ENCODE measurements around the gene SC5D.

SC5D gene

DNA sequence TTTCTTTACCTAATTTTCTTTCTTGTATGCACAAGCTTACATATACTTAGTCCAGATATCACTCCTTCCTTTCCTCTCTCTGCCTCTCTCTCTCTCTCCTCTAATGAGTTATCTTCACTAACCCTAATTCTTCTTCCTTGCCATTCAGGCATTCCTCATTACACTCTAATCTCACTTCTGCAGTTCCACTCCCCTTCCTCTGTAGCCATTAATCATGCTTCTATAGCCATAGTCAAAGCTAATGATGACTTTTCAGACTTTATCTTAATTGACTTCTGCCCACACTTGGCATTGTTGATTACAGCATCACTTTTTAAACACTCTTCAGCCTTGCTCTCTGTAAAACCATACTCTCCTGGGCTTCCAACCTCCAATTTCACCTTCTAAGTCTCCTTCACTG, 35.3 kb upstream of the SC5D start:
- no peak for DNase-seq (ENCODE audit: low read depth)
- no peaks in the 10 kb centered on the region for H3K36me3 ChIP-seq (ENCODE audit: control insufficient read depth, insufficient read depth, low read length, severe bottlenecking)

DNA sequence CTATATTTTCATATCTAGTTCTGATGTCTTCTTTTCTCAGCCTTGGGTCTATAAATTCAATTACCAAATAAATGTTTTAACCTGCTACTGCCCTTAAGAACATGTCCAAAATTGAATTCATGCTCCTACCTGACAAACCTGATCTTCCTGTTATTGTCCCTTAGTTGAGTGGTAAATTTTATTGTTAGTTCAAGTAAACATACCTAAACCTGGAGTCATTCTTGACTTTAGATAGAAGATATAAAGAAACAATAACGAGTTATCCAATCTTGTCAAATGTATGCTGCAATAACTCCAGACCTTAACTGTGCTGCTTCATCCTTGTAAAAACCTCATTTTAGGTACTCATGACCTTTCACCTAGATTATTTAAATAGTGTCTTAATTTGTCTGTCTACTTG, 34.6 kb upstream of the SC5D start:
- Histone ChIP-seq H3K36me3 (ENCODE audit: control insufficient read depth, insufficient read depth, low read length, severe bottlenecking) (no peaks in the 10 kb centered on the region), H3K9me3 (ENCODE audit: control insufficient read depth, low read length) (peaks cover 20% of the 10 kb centered on the region), H3K9ac (ENCODE audit: low read length) (no peak overlapping the region), H3K4me1 (ENCODE audit: control insufficient read depth, insufficient read depth, low read length) (no peaks in the 10 kb centered on the region), H3K4me3 (ENCODE audit: low read length) (no peak overlapping the region), H3K27me3 (replicated peaks; ENCODE audit: control insufficient read depth, insufficient read depth, low read length) (peaks cover 14% of the 10 kb centered on the region)
- DNase-seq (ENCODE audit: low read depth), result no peak

More for the DNA sequence above, 35.3 kb upstream of the SC5D start:
- no peak overlapping the region for H3K9ac ChIP-seq (ENCODE audit: low read length)
- H3K27me3 ChIP-seq (replicated peaks; ENCODE audit: control insufficient read depth, insufficient read depth, low read length), result peaks cover 13% of the 10 kb centered on the region
- H3K4me1 ChIP-seq (ENCODE audit: control insufficient read depth, insufficient read depth, low read length), result no peaks in the 10 kb centered on the region
- no peak overlapping the region for H3K4me3 ChIP-seq (ENCODE audit: low read length)
- H3K9me3 ChIP-seq (ENCODE audit: control insufficient read depth, low read length), result peaks cover 14% of the 10 kb centered on the region

DNA sequence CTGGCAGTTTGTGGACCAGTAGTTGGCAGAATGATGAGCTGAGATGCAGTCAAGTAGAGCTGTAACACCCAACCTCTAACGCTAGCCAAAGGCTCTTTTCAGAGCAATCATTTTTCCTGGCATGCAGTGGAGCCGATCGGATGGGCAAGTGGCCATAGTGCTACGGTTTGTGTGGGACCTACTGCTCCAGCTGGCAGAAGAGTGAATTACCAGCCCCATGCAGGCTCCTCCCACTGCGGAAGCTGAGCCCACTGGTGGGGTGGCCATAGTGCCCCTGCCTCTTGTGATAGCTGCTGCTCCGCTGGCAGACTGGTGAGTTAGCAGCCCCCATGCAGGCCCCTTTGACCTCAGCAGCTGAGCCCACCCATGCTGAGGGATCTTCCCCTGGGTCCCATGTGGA, 27.0 kb upstream of the SC5D start:
- Histone ChIP-seq H3K27me3 (replicated peaks; ENCODE audit: control insufficient read depth, insufficient read depth, low read length) (peaks cover 68% of the 10 kb centered on the region), H3K4me1 (ENCODE audit: control insufficient read depth, insufficient read depth, low read length) (no peaks in the 10 kb centered on the region), H3K9me3 (ENCODE audit: control insufficient read depth, low read length) (peaks cover 22% of the 10 kb centered on the region), H3K36me3 (ENCODE audit: control insufficient read depth, insufficient read depth, low read length, severe bottlenecking) (no peaks in the 10 kb centered on the region), H3K9ac (ENCODE audit: low read length) (no peak overlapping the region), H3K4me3 (ENCODE audit: low read length) (no peak overlapping the region)
- no peak for DNase-seq (ENCODE audit: low read depth)

DNA sequence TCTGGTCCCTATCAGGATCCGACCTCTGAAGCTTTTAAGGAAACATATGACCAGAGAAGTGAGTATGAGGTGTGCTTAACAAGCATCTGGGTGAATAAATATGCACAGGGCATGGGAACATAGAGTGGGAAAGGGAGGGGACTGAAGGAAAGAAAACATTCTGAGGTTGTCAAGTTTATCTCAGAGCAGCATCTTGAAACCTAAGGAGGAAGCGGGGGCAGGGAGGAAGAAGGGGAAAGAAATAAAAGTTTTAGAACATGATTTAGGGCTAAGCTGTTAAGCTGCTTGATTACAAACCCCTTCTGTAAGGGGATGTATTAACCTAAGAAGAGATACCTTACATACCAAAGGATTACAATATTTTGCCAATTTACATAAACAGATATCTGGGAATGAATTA, 24.0 kb upstream of the SC5D start:
- no peak overlapping the region for H3K4me3 ChIP-seq (ENCODE audit: low read length)
- H3K9ac ChIP-seq (ENCODE audit: low read length), result no peak overlapping the region
- peaks cover 76% of the 10 kb centered on the region for H3K27me3 ChIP-seq (replicated peaks; ENCODE audit: control insufficient read depth, insufficient read depth, low read length)
- no peaks in the 10 kb centered on the region for H3K4me1 ChIP-seq (ENCODE audit: control insufficient read depth, insufficient read depth, low read length)
- DNase-seq (ENCODE audit: low read depth), result no peak
- H3K9me3 ChIP-seq (ENCODE audit: control insufficient read depth, low read length), result peaks cover 7% of the 10 kb centered on the region
- no peaks in the 10 kb centered on the region for H3K36me3 ChIP-seq (ENCODE audit: control insufficient read depth, insufficient read depth, low read length, severe bottlenecking)

DNA sequence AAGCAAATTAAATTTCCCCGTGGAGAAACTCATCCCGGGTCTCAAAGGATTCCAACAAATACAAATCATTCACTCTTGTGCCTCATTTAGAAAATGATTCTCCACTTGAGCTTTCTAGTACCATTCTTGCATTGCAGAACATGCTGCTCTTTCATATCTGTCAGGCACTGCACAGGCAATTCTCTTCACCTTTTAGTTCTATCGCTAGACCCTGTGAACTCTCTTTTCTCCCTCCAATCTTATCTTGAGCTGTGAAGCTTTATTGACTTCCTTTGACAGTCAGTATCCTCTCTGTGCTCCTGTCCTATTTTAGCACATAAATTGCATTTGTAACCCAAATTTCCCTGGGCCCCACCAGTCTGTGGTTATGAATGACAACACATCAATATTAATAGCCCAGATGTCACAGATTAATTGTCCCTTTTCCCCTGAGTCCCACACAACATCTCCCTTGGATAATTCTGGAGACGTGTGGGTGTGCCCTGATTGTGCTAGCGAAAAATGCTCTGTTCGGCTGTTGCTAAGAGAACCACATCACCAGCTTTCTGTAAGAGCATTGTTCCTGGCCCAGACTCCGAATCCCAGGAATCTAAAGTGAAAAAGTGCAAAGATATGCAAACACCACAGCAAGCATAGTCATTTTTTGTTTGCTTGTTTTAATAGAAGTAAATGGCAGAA, 22.4 kb upstream of the SC5D start:
- Histone ChIP-seq H3K4me3 (ENCODE audit: low read length) (no peak overlapping the region), H3K9ac (ENCODE audit: low read length) (no peak overlapping the region), H3K4me1 (ENCODE audit: control insufficient read depth, insufficient read depth, low read length) (no peaks in the 10 kb centered on the region), H3K27me3 (replicated peaks; ENCODE audit: control insufficient read depth, insufficient read depth, low read length) (peaks cover 65% of the 10 kb centered on the region), H3K36me3 (ENCODE audit: control insufficient read depth, insufficient read depth, low read length, severe bottlenecking) (no peaks in the 10 kb centered on the region), H3K9me3 (ENCODE audit: control insufficient read depth, low read length) (peaks cover 4% of the 10 kb centered on the region)
- no peak for DNase-seq (ENCODE audit: low read depth)

DNA sequence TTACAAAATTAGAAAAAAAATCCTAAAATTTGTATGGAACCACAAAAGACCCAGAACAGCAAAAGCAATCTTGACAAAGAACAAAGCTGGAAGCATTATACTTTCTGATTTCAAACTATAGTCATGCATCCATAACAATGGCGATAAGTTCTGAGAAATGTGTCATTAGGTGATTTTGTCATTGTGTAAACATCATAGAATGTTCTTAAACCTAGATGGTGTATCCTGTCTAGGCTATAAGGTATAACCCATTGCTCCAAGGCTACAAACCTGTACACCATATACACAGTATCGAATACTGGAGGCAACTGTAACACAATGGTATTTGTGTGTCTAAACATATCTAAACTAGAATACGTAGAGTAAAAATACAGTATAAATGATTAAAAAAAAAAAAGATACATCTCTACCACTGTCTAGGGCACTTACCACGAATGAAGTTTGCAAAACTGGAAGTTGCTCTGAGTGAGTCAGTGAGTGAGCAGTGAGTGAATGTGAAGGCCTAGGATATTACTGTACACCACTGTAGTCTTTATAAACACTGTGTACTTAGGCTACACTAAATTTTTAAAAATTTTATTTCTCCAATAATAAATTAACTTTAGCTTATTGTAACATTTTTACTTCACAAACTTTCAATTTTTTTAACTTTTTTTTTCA, 18.1 kb upstream of the SC5D start:
- H3K27me3 ChIP-seq (replicated peaks; ENCODE audit: control insufficient read depth, insufficient read depth, low read length), result peaks cover 23% of the 10 kb centered on the region
- H3K4me1 ChIP-seq (ENCODE audit: control insufficient read depth, insufficient read depth, low read length), result no peaks in the 10 kb centered on the region
- no peaks in the 10 kb centered on the region for H3K36me3 ChIP-seq (ENCODE audit: control insufficient read depth, insufficient read depth, low read length, severe bottlenecking)
- no peak overlapping the region for H3K9ac ChIP-seq (ENCODE audit: low read length)
- H3K4me3 ChIP-seq (ENCODE audit: low read length), result no peak overlapping the region
- H3K9me3 ChIP-seq (ENCODE audit: control insufficient read depth, low read length), result peaks cover 17% of the 10 kb centered on the region
- DNase-seq (ENCODE audit: low read depth), result no peak

DNA sequence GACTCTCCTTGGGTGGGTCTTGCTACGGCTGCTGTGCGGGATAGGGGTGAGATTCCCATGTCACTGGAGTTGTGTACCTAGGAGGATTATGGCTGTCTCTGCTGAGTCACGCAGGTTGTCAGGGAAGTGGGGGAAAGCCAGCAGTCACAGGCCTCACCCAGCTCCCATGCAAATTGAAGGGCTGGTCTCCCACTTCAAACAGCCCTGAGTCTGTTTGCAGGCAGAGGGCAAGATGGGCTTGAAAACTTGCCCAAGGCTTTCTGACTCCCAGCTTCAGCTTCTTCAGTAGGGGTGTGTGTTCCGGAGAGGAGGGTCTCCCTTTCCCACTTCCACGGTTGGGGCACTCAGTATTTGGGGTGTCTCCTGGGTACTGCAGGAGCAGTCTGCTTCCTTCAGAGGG, 10.9 kb upstream of the SC5D start:
- no peaks in the 10 kb centered on the region for H3K4me1 ChIP-seq (ENCODE audit: control insufficient read depth, insufficient read depth, low read length)
- H3K9me3 ChIP-seq (ENCODE audit: control insufficient read depth, low read length), result peaks cover 17% of the 10 kb centered on the region
- DNase-seq (ENCODE audit: low read depth), result no peak
- no peak overlapping the region for H3K4me3 ChIP-seq (ENCODE audit: low read length)
- peaks cover 43% of the 10 kb centered on the region for H3K27me3 ChIP-seq (replicated peaks; ENCODE audit: control insufficient read depth, insufficient read depth, low read length)
- no peak overlapping the region for H3K9ac ChIP-seq (ENCODE audit: low read length)
- no peaks in the 10 kb centered on the region for H3K36me3 ChIP-seq (ENCODE audit: control insufficient read depth, insufficient read depth, low read length, severe bottlenecking)

DNA sequence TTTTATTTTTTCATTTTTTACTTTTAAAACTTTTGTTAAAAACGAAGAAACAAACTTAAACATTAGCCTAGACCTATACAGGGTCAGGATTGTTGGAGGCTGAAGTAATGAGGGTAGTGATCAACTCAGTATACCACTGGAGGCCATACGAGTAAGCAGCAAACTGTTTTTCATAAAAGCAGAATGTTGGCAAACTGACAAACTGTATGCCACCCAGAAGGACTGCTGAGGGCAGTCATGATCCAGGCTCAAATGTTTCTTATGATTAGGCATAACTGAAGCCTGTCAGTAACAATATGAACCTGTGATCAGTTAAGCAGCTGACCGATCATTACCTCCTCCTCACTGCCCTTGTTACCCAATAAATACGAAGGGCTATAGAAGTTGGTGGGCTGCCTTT, 10.2 kb upstream of the SC5D start:
- no peak for DNase-seq (ENCODE audit: low read depth)
- Histone ChIP-seq H3K36me3 (ENCODE audit: control insufficient read depth, insufficient read depth, low read length, severe bottlenecking) (no peaks in the 10 kb centered on the region), H3K9ac (ENCODE audit: low read length) (no peak overlapping the region), H3K9me3 (ENCODE audit: control insufficient read depth, low read length) (peaks cover 14% of the 10 kb centered on the region), H3K4me1 (ENCODE audit: control insufficient read depth, insufficient read depth, low read length) (no peaks in the 10 kb centered on the region), H3K27me3 (replicated peaks; ENCODE audit: control insufficient read depth, insufficient read depth, low read length) (peaks cover 43% of the 10 kb centered on the region), H3K4me3 (ENCODE audit: low read length) (no peak overlapping the region)

DNA sequence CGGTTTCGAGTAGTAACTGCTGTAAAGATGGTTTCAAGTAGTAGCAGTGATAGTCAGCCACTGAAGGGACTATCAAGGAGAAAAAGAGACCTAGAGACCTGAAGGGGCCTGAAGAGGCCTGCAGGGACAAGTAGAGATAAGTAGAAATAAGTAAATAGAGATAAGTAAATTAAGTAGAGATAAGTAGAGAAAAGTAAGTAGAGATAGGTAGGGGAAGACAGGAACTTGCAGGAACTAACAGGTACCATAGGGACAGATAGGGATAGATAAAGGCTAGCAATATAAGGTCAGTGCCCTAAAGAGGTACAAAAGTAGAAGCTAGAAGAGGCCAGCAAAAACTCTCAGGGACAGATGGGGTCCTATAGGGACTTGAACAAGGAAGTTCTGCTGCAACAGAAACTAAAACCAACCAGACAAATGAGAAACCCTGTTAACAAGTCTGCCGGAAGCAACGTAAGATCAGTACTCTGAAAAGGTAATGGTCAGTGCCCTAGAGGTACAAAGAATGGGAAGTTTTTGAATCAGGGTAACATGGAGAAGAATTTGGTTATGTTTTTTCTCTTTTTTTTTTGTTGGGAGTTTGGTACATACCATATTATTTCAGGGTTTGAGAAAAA, 9.6 kb upstream of the SC5D start:
- no peaks in the 10 kb centered on the region for H3K4me1 ChIP-seq (ENCODE audit: control insufficient read depth, insufficient read depth, low read length)
- DNase-seq (ENCODE audit: low read depth), result no peak
- H3K36me3 ChIP-seq (ENCODE audit: control insufficient read depth, insufficient read depth, low read length, severe bottlenecking), result no peaks in the 10 kb centered on the region
- peaks cover 43% of the 10 kb centered on the region for H3K27me3 ChIP-seq (replicated peaks; ENCODE audit: control insufficient read depth, insufficient read depth, low read length)
- H3K9me3 ChIP-seq (ENCODE audit: control insufficient read depth, low read length), result peaks cover 9% of the 10 kb centered on the region
- no peak overlapping the region for H3K4me3 ChIP-seq (ENCODE audit: low read length)
- no peak overlapping the region for H3K9ac ChIP-seq (ENCODE audit: low read length)

DNA sequence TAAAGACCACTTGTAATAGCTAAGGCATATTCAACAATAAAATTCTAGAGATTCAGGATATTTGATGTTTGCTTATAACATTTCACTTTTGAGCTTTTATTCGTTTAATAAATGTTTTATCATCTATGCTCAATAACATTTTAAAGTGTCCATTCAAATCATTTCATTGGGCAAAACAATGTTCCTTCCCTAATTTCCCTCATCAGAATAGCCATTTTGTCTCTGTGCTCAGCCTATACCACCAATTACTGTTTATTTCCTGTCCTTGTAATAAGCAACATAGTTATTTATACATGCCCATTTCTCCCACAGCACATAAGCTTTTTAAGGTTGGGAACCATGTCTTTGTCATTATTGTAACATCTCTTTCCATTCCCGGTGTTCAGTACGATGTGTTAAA, 1.3 kb upstream of the SC5D start:
- no peak for DNase-seq (ENCODE audit: low read depth)
- Histone ChIP-seq H3K27me3 (replicated peaks; ENCODE audit: control insufficient read depth, insufficient read depth, low read length) (peaks cover 4% of the 10 kb centered on the region), H3K4me1 (ENCODE audit: control insufficient read depth, insufficient read depth, low read length) (peaks cover 8% of the 10 kb centered on the region), H3K36me3 (ENCODE audit: control insufficient read depth, insufficient read depth, low read length, severe bottlenecking) (peaks cover 4% of the 10 kb centered on the region), H3K9ac (ENCODE audit: low read length) (no peak overlapping the region), H3K4me3 (ENCODE audit: low read length) (no peak overlapping the region), H3K9me3 (ENCODE audit: control insufficient read depth, low read length) (peaks cover 5% of the 10 kb centered on the region)

DNA sequence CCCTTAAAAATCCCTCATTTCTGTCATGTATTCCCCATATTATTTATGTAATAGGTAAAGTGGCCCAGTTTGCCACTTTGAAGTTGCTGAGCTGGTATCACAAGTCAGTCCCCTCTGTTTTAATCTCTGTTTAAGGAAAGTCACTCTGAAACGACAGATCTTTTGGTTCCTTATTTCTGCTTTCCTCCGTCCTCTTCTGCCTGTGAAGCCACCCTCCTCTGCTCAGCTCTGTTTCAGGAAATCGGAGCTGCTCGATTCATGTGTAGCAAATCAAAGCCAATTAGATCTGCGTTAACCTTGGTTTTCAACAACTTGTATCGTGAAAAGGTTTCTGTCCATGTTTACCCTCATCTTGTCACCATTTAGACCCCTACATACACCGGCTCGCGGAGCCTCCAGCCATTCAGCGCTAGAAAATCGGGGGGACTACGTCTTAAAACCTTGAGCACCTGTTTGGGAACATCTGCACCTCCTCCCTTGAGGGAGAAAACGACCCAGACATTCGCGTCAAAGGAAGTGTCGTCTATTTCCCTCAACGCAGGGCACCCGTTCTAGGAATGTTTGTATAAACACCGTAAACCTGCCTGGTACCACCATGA, 576 bp upstream of the SC5D start:
- peaks cover 8% of the 10 kb centered on the region for H3K36me3 ChIP-seq (ENCODE audit: control insufficient read depth, insufficient read depth, low read length, severe bottlenecking)
- peaks cover 5% of the 10 kb centered on the region for H3K9me3 ChIP-seq (ENCODE audit: control insufficient read depth, low read length)
- H3K4me1 ChIP-seq (ENCODE audit: control insufficient read depth, insufficient read depth, low read length), result peaks cover 8% of the 10 kb centered on the region
- H3K27me3 ChIP-seq (replicated peaks; ENCODE audit: control insufficient read depth, insufficient read depth, low read length), result peaks cover 4% of the 10 kb centered on the region
- DNase-seq (ENCODE audit: low read depth), result peak; percentile 37
- H3K9ac ChIP-seq (ENCODE audit: low read length), result peak overlapping the region; percentile 94
- H3K4me3 ChIP-seq (ENCODE audit: low read length), result peak overlapping the region; percentile 88
